NCI-H2171 (cell line): ENCODE results near the gene SYNE1.
"Not testable (repeated sequence)": the region's sequence is repeated elsewhere in the genome, so short reads cannot be mapped to it uniquely, and the experiment has no call there.

Experiments
- DNase-seq: peaks from one replicate; lab custom pipeline; 2025; lab: John Stamatoyannopoulos, UW

Gene SYNE1

GRCh38 chr6:152372945-152373344, 264.2 kb downstream of the SYNE1 start:
- DNase-seq: no peak

DNA sequence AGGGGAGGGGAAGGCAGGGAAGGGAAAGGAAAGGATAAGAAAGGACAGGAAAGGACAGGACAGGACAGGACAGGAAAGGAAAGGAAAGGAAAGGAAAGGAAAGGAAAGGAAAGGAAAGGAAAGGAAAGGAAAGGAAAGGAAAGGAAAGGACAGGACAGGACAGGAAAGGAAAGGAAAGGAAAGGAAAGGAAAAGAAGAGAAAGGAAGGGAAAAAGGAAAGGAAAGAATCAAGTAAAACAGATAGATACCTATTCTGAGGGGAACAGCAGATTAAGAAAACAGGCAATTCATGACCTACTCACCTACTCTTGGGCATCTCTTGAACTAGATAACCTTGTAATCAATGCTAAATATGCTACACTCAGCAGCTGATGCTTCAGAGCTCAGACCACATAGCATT, 265.4 kb downstream of the SYNE1 start:
- no peak for DNase-seq

- no peak for DNase-seq
Observed at GRCh38 chr6:152368751-152369624, 268.2 kb downstream of the SYNE1 start.

DNA sequence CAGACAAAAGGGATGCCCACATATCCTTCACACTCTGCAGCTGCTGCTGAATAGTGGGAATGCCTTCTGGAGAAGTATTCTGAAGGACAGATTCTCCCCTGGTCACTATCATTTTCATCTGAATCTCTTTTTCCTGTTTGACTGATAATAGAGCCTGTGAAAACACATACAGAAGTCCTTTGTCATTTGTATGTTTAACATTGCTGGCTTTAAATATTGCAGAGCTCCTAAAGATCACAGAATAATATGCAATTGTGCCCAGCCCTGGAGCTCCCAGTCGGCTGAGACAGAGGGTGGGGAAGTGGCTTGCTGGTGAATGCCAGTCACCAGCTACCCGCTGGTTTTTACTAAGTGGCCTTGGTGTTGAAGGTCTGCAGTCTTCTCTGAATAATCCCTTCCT, 272.3 kb downstream of the SYNE1 start:
- no peak for DNase-seq

- no peak for DNase-seq
Observed at GRCh38 chr6:152360034-152360433, 277.1 kb downstream of the SYNE1 start.

- DNase-seq: peak; percentile 2
Observed at GRCh38 chr6:152356662-152357061, 280.5 kb downstream of the SYNE1 start.

DNA sequence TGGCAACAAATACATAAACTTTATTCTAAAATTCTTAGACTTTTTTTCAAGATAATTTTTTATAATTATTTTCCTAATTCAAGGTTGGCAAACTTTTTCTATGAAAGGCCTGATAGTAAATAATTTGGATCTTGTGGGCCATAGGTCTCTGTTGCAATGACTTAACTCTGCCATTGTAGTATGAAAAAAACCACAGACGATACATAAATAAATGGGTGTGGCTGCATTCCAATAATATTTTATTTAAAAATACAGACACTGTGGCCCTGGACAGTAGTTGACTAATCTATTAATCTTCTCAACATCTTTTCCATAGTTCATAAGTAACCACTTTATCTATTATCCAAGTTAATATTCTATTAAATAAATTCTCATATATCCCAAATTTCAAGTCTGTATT, 281.1 kb downstream of the SYNE1 start:
- no peak for DNase-seq

GRCh38 chr6:152355166-152355565, 282.0 kb downstream of the SYNE1 start:
- no peak for DNase-seq

GRCh38 chr6:152353440-152353839, 283.7 kb downstream of the SYNE1 start:
- no peak for DNase-seq

GRCh38 chr6:152351742-152352141, 285.4 kb downstream of the SYNE1 start:
- DNase-seq: no peak

DNA sequence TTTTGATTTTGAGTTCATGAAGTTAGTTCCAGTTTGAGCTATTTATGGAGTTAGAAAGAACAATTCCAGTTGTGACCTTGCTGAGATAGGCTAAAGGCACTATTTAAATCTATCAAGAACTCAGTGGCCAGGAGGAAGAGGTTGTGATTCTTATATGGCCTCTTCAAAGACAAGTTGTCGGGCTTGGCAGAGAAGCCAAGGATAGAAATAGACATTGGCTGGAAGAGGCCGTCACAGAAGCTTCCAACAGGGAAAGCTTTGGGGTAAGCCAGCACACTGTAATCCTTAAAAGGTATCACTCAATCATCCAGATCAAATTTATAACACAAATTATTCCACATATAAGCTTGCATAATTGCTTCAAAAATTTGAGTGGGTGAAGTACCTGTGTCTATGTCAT, 286.1 kb downstream of the SYNE1 start:
- no peak for DNase-seq

- no peak for DNase-seq
Observed at GRCh38 chr6:152348116-152348515, 289.0 kb downstream of the SYNE1 start.

DNA sequence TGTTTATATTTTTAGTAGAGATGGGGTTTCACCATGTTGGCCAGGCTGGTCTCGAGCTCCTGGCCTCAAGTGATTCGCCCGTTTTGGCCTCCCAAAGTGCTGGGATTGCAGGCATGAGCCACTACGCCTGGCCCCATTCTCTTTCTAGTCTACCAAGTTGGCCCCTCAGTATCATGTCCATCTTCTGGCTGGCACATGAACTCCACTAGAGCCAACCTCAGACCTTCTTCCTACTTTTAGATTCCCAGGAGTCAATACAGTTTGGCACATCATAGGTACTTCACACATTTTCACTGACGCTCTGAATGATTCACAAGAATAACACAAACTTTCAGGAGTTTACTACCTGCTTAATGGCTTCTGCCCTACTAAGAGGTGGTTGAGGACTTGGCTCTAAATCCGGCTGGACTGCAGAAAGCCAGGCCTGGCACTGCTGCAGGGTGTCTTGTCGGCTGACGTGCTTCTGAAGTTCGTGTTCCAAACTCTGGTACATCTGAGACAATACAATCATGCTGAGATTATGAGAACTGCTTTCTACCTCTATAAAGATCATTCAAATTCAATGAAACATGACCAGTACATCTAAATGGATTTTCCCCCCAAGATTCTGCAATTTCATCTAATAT, 293.3 kb downstream of the SYNE1 start:
- DNase-seq: no peak

- no peak for DNase-seq
Observed at GRCh38 chr6:152341596-152341995, 295.6 kb downstream of the SYNE1 start.

DNA sequence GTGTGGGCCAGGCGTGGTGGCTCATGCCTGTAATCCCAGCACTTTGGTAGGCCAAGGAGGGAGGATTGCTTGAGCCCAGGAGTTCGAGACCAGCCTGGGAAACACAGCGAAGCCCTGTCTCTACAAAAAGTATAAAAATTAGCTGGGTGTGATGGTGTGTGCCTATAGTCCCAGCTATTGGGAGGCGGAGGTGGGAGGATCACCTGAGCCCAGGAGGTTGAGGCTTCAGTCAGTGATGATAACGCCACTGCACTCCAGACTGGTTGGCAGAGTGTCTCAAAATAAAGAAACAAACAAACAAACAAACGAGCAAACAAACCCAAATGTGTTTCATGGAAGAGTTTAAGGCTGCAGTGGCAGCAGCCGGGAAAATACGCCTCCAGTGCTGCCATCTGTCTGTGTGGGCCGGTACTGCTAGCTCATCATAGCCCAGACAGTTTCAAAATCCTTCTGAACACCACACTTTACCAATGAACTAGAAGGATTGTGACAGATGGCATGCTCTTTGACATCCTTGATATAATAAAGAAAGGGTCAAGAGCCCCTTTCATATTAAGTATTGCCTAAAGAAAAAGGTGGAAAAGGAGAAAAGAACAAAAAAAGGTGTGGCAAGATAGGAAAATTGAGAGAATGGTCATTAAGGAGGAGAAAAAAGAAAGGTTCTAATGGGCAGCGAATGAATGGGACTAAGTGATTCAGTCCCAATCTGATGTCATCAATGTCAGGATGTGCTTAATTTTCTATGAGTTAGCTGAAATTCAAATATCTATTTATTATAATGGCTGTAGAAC, 298.6 kb downstream of the SYNE1 start:
- DNase-seq: no peak

DNA sequence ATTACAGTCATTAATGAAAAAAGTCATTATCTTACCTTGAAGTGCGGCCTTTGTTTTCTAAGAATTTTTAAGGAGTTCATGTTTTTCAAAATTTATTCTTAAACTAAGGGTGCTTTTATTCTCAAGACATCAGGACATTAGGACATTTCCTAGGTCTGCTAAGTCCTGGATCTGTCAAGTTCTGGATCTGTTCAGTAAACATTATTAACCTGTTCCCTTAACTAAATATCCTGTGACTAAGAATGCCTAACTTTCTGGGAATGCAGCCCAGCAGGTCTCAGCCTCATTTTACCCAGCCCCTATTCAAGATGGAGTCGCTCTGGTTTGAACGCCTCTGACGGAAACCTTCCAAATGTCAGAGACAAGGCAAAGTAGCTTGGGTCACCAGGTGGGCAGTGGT, 302.6 kb downstream of the SYNE1 start:
- no peak for DNase-seq

DNA sequence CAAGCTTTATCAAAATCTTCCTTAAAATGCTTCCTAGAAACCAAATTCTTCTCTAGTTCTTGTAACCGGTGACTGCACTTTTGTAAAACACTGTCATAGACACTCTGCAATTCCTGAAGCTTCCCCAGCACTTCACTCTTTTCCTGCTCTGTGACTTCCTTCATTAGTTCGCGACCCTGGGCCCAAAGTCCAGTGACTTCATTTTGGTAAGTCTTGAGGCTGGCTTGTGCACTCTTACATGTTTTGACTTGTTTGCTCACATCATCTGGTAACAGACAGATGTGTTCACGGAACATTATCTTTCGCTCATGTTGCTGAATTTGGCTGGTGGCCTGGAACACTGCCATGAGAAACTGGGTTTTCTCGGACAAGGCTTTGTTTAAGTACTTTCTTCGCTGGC, 306.2 kb downstream of the SYNE1 start:
- DNase-seq: no peak

GRCh38 chr6:152329638-152330448, 307.3 kb downstream of the SYNE1 start:
- DNase-seq: no peak

DNA sequence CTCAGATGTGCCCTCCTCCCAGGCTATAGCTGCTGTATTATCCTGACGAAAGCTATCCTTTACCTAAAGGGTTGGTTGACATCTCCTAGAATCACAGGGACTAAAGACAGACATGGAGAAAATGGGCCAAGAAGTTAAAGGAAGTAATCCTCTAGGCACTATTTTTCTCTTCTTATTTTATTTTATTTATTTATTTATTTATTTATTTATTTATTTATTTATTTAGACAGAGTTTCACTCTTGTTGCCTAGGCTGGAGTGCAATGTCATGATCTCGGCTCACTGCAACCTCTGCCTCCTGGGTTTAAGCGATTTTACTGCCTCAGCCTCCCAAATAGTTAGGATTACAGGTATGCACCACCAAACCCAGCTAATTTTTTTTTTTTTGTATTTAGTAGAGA, 309.0 kb downstream of the SYNE1 start:
- not testable (repeated sequence) for DNase-seq

- DNase-seq: no peak
Observed at GRCh38 chr6:152323376-152323775, 313.8 kb downstream of the SYNE1 start.

DNA sequence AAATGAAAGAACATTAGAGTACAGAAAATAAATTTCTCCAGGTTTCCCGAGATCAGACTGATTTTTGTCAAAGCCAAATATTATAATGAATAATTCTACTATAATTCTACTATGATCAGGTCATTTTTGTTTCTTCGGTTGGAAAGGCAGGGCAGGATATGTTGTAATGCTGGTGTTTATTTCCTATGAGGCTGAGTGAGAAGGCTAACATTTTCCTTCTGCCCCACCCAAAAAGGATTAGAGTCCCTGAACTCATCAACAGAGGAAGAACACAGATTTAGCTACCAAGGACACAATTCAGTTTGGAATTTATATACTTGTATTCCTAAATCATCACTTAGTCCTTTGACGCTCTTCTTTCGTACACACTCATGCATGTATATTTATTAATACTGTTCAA, 318.9 kb downstream of the SYNE1 start:
- no peak for DNase-seq

- DNase-seq: no peak
Observed at GRCh38 chr6:152316024-152316423, 321.1 kb downstream of the SYNE1 start.
